Stromal cell of bone marrow (primary cell): ENCODE results near the gene FBH1.
"Not testable (repeated sequence)": the region's sequence is repeated elsewhere in the genome, so short reads cannot be mapped to it uniquely, and the experiment has no call there.

Experiments
- DNase-seq: peaks from one replicate; pipeline ENCODE4 v3.0.0-alpha.2; 2012; ENCODE audit warnings: low read depth

The FBH1 gene

GRCh38 chr10:5876181-5876768 lies 13.8 kb upstream of the FBH1 start:
- DNase-seq = peak; percentile 80

- not testable (repeated sequence) for DNase-seq
Measured at GRCh38 chr10:5877041-5877440, 13.0 kb upstream of the FBH1 start.

GRCh38 chr10:5882961-5883360 lies 7.1 kb upstream of the FBH1 start:
- DNase-seq = no peak

DNA sequence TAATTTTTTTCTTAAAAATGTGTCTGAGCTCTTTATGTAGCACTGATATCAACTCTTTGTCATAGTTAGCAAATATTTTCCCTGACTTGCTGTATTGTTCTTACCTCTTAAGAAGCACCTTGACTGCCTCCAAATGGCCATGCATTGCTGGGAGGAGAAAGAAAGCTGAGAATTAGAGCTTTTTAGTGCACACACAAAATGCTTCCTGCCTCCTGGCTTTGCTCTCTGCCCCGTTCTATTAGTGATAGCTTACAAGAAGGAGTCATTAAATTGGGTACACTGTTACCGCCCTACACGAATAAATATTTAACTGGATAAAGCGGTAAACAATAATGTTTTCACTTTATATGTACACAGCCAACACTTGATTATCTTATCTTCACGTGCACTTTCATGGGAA lies 4.4 kb upstream of the FBH1 start:
- no peak for DNase-seq

GRCh38 chr10:5887029-5887428 lies 3.0 kb upstream of the FBH1 start:
- DNase-seq = no peak

GRCh38 chr10:5887641-5888040 lies 2.4 kb upstream of the FBH1 start:
- DNase-seq = no peak

- DNase-seq = no peak
Measured at GRCh38 chr10:5888351-5888750, 1.7 kb upstream of the FBH1 start.

- DNase-seq = no peak
Measured at GRCh38 chr10:5888843-5889623, 1.0 kb upstream of the FBH1 start.

GRCh38 chr10:5890452-5890915 lies 441 bp downstream of the FBH1 start:
- DNase-seq = no peak

- no peak for DNase-seq
Measured at GRCh38 chr10:5891009-5891408, 966 bp downstream of the FBH1 start.

- peak; percentile 51 for DNase-seq
Measured at GRCh38 chr10:5892007-5892406, 2.0 kb downstream of the FBH1 start.

GRCh38 chr10:5893321-5893720 lies 3.3 kb downstream of the FBH1 start:
- DNase-seq = no peak

DNA sequence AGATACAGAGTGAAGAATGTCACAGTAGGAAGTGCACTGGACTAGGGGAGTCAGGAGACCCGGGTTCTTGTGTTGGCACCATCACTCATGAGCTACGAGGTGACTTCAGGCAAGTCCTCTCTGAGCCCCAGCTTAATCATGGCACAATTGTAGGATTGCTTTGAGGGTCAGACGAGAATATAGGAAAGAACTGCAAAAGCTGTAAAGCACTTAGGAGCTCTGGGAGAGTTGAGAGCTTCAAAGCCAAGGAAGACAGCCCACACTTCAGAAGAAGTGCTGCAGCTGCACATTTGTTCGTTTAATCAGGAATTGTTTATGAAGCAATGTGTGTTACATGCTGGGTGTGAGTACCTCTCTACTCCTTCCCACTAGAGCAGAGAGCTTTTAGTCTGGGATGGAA lies 4.4 kb downstream of the FBH1 start:
- DNase-seq = no peak

- DNase-seq = no peak
Measured at GRCh38 chr10:5894873-5895272, 4.8 kb downstream of the FBH1 start.

GRCh38 chr10:5895365-5895764 lies 5.3 kb downstream of the FBH1 start:
- DNase-seq = no peak

GRCh38 chr10:5895804-5896203 lies 5.8 kb downstream of the FBH1 start:
- no peak for DNase-seq

GRCh38 chr10:5896208-5897052 lies 6.4 kb downstream of the FBH1 start:
- no peak for DNase-seq

- DNase-seq = no peak
Measured at GRCh38 chr10:5897053-5897340, 7.0 kb downstream of the FBH1 start.

DNA sequence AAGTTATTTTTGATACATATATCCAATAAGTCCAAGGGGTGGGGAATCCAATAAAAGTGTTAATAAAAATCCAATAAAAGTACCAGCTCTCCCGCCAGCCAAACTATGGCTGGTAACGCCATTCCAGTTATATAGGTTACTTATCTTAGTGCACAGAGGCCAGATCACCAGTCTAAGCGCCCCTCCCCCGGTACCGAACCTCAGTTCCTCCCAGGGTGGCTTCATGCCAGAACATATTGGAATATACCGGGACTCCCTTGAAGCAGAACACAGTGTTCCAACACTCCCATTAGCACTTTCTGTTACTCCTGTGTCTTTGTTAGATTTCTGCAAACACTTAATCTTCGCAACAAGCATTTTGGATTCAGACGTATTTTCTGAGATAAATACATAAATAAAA lies 7.5 kb downstream of the FBH1 start:
- no peak for DNase-seq

DNA sequence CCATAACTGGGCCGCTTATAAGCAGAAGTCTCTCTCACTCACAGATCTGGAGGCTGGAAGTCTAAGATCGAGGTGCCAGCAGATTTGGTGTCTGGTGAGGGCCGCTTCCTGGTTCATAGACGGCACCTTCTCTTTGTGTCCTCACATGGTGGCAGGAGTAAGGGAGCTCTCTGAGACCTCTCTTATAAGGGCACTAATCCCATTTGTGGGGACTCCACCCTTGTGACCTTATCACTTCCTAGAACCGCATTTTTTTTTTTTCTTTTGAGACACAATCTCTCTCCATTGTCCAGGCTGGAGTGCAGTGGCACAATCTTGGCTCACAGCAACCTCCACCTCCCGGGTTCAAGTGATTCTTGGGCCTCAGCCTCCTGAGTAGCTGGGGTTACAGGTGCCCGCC lies 8.1 kb downstream of the FBH1 start:
- no peak for DNase-seq

GRCh38 chr10:5900247-5900646 lies 10.2 kb downstream of the FBH1 start:
- DNase-seq = no peak

- no peak for DNase-seq
Measured at GRCh38 chr10:5902511-5903274, 12.7 kb downstream of the FBH1 start.
